SK-N-SH (cell line): ENCODE data around the gene PPP3CB.

ENCODE experiments used
- CTCF ChIP-seq: fragments of 200-600 bp; sonication (generic); IDR thresholded peaks from 2 replicates; pipeline ENCODE4 v1.6.1; 2017; ENCODE audit warnings: antibody characterized with exemption, mild to moderate bottlenecking, moderate library complexity
- EZH2phosphoT487 ChIP-seq: fragments of 200-600 bp; sonication (generic); IDR thresholded peaks from 2 replicates; pipeline ENCODE4 v1.6.1; 2017; ENCODE audit warnings: low read depth, mixed run types, mild to moderate bottlenecking, antibody characterized with exemption, moderate library complexity, borderline replicate concordance
- FOXM1 ChIP-seq: IDR thresholded peaks from 2 replicates; pipeline ENCODE4 v1.4.0; 2012; ENCODE audit warnings: low read depth, mild to moderate bottlenecking
- MAX ChIP-seq: IDR thresholded peaks from 2 replicates; pipeline ENCODE4 v1.4.0; 2012; ENCODE audit warnings: low read depth
- NFIC ChIP-seq: IDR thresholded peaks from 2 replicates; pipeline ENCODE4 v1.4.0; 2012; ENCODE audit warnings: borderline replicate concordance
- YY1 ChIP-seq: IDR thresholded peaks from 2 replicates; pipeline ENCODE4 v1.4.0; 2012; ENCODE audit warnings: low read depth, mild to moderate bottlenecking

- TF ChIP-seq NFIC (no peak), CTCF (no peak), EZH2phosphoT487 (no peak), FOXM1 (no peak), MAX (no peak), YY1 (no peak)
Observed at GRCh38 chr10:73501651-73502050, 5.8 kb upstream of the PPP3CB start.
